Astrocyte (in vitro differentiated cells and primary cell): ENCODE results near the gene SPATC1L. TPM values are rescaled to one million over a fixed set of nuclear protein-coding genes. Genes with fewer than 3 reads are reported as not detected.

ENCODE experiments used
- DNase-seq: peaks from one replicate; pipeline ENCODE4 v3.0.0-alpha.2; 2010; ENCODE audit warnings: low read depth
- FAIRE-seq: peaks from 2 replicates; lab custom pipeline; 2011; peaks lifted over from hg19 to GRCh38; lab: Jason Lieb, UNC
- H2AFZ ChIP-seq: 2 replicates; pipeline ENCODE4 v1.6.0; 2012; ENCODE audit warnings: low read depth, low read length, inconsistent platforms
- H3K27ac ChIP-seq: 2 replicates; pipeline ENCODE4 v1.5.1; 2011; ENCODE audit warnings: low read depth, low read length, inconsistent platforms
- H3K27me3 ChIP-seq: 2 replicates; pipeline ENCODE4 v1.6.0; 2011; ENCODE audit warnings: low read length, inconsistent platforms; ENCODE audit not compliant: insufficient read depth
- H3K36me3 ChIP-seq: 2 replicates; pipeline ENCODE4 v1.5.1; 2011; ENCODE audit warnings: low read length, inconsistent platforms; ENCODE audit not compliant: insufficient read depth
- H3K4me1 ChIP-seq: 2 replicates; pipeline ENCODE4 v1.5.1; 2011; ENCODE audit warnings: low read length, inconsistent platforms; ENCODE audit not compliant: insufficient read depth
- H3K4me2 ChIP-seq: 2 replicates; pipeline ENCODE4 v1.6.0; 2012; ENCODE audit warnings: low read length, inconsistent platforms
- H3K4me3 ChIP-seq: 2 replicates; pipeline ENCODE4 v1.5.1; 2011; ENCODE audit warnings: low read depth, mild to moderate bottlenecking, low read length, inconsistent platforms; ENCODE audit not compliant: insufficient read depth
- H3K79me2 ChIP-seq: 2 replicates; pipeline ENCODE4 v1.6.0; 2012; ENCODE audit warnings: mild to moderate bottlenecking, low read length, inconsistent platforms; ENCODE audit not compliant: insufficient read depth
- H3K9ac ChIP-seq: 2 replicates; pipeline ENCODE4 v1.6.0; 2012; ENCODE audit warnings: mild to moderate bottlenecking, low read length, inconsistent platforms
- H3K9me3 ChIP-seq: 2 replicates; pipeline ENCODE4 v1.5.1; 2012; ENCODE audit warnings: low read depth, mild to moderate bottlenecking, low read length, inconsistent platforms; ENCODE audit not compliant: insufficient read depth
- H4K20me1 ChIP-seq: 2 replicates; pipeline ENCODE4 v1.6.0; 2012; ENCODE audit warnings: low read length, inconsistent platforms; ENCODE audit not compliant: insufficient read depth
- H3K27ac Mint-ChIP-seq: one replicate; pipeline ENCODE4 v1.8.0; 2021; ENCODE audit warnings: mild to moderate bottlenecking, mixed read lengths; ENCODE audit not compliant: unreplicated experiment
- H3K27me3 Mint-ChIP-seq: one replicate; pipeline ENCODE4 v1.8.0; 2021; ENCODE audit warnings: low read depth, mixed read lengths; ENCODE audit not compliant: unreplicated experiment
- H3K36me3 Mint-ChIP-seq: one replicate; pipeline ENCODE4 v1.8.0; 2021; ENCODE audit warnings: low read depth, mixed read lengths; ENCODE audit not compliant: unreplicated experiment
- H3K4me1 Mint-ChIP-seq: one replicate; pipeline ENCODE4 v1.8.0; 2021; ENCODE audit warnings: low read depth, mixed read lengths; ENCODE audit not compliant: unreplicated experiment
- H3K4me3 Mint-ChIP-seq: one replicate; pipeline ENCODE4 v1.8.0; 2021; ENCODE audit warnings: mild to moderate bottlenecking, moderate library complexity, mixed read lengths; ENCODE audit not compliant: unreplicated experiment
- H3K9me3 Mint-ChIP-seq: one replicate; pipeline ENCODE4 v1.8.0; 2021; ENCODE audit warnings: mild to moderate bottlenecking, mixed read lengths; ENCODE audit not compliant: unreplicated experiment
- CTCF ChIP-seq: IDR thresholded peaks from 2 replicates; pipeline ENCODE4 v1.5.1; 2011; ENCODE audit warnings: low read depth, mild to moderate bottlenecking, inconsistent platforms, low read length, moderate library complexity; ENCODE audit not compliant: insufficient read depth
- EZH2 ChIP-seq: IDR thresholded peaks from 2 replicates; pipeline ENCODE4 v1.6.1; 2012; ENCODE audit warnings: mild to moderate bottlenecking, low read length, inconsistent platforms; ENCODE audit not compliant: insufficient read depth
- total RNA-seq: library from RNA; stranded (reverse); gene quantifications from 2 replicates; pipeline ENCODE4 v1.2.1, GENCODE V29; 2021

Gene SPATC1L
- total RNA-seq, 1 donor from 2014 or later: 17.8 TPM

- Mint-ChIP-seq H3K4me3 (no peak overlapping the region), H3K4me1 (peaks cover 2% of the 10 kb centered on the region), H3K27ac (no peak overlapping the region), H3K36me3 (peaks cover 20% of the 10 kb centered on the region), H3K9me3 (no peaks in the 10 kb centered on the region), H3K27me3 (no peaks in the 10 kb centered on the region)
- Histone ChIP-seq H3K4me1 (peaks cover 3% of the 10 kb centered on the region), H3K27ac (no peak overlapping the region), H3K27me3 (no peaks in the 10 kb centered on the region), H3K9me3 (peaks cover 4% of the 10 kb centered on the region), H3K36me3 (peaks cover 41% of the 10 kb centered on the region), H3K4me2 (no peak overlapping the region), H2AFZ (no peak overlapping the region), H4K20me1 (peaks cover 75% of the 10 kb centered on the region), H3K9ac (no peak overlapping the region), H3K79me2 (peaks cover 69% of the 10 kb centered on the region), H3K4me3 (no peak overlapping the region)
- no peak for TF ChIP-seq EZH2
- TF ChIP-seq CTCF: no peak
- DNase-seq (no peak), FAIRE-seq (no peak)
Observed at GRCh38 chr21:46115441-46116188, 68.6 kb downstream of the SPATC1L start.

DNA sequence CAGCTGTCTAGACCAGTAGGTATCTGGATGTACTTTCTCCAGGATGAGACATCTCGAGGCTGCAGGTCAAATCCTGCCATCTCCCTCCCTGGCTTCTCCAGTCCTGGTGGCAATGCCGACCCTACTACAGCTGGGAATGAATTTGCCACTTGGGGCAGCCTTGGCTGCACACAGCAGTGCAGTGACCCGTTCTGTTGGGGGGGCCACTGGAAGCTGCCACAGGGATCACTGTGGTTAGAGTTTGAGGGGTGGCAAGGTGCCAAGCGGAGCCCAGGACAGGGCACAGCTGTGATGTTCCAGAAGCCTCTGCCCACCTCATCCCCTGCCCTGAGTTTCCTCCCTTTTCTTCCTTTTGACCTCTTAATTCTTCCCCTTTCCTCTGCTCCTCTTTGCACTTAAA, 69.3 kb downstream of the SPATC1L start:
- Histone ChIP-seq H3K27ac (no peak overlapping the region), H3K4me3 (no peak overlapping the region), H2AFZ (no peak overlapping the region), H3K9me3 (peaks cover 4% of the 10 kb centered on the region), H3K9ac (no peak overlapping the region), H3K4me2 (no peak overlapping the region), H3K79me2 (peaks cover 75% of the 10 kb centered on the region), H4K20me1 (peaks cover 77% of the 10 kb centered on the region), H3K36me3 (peaks cover 41% of the 10 kb centered on the region), H3K27me3 (no peaks in the 10 kb centered on the region), H3K4me1 (peaks cover 3% of the 10 kb centered on the region)
- Mint-ChIP-seq H3K4me3 (no peak overlapping the region), H3K27ac (no peak overlapping the region), H3K36me3 (peaks cover 20% of the 10 kb centered on the region), H3K27me3 (no peaks in the 10 kb centered on the region), H3K9me3 (no peaks in the 10 kb centered on the region), H3K4me1 (peaks cover 2% of the 10 kb centered on the region)
- no peak for FAIRE-seq
- no peak for TF ChIP-seq EZH2
- no peak for TF ChIP-seq CTCF
- no peak for DNase-seq

DNA sequence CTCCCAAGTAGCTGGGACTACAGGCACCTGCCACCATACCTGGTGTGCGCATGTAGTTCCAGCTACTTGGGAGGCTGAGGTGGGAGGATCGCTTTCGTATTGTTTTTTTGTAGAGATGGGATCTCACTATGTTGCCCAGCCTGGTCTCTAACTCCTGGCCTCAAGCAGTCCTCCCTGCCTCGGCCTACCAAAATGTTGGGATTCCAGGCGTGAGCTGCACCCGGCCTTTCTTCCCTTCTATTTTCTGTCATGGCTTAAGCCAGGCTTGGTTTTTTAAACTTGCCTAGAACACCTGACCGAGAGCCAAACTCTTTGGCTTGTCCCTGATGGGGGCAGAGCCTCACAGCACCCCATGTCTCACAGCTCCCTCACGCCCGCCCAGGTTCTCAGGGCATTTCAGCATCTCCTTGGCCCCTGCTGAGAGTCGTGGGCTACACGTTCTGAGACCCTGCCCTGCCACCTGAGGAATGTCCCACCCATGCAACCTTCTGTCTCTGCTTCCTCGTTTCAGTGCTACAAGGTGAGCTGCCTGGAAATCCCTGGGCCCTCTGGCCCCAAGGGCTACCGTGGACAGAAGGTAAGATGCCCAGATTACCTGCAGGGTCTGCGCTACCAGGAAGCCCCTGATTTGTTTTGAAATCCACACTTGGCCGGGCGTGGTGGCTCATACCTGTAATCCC, 70.6 kb downstream of the SPATC1L start:
- Mint-ChIP-seq H3K9me3 (no peaks in the 10 kb centered on the region), H3K27ac (no peak overlapping the region), H3K4me3 (no peak overlapping the region), H3K36me3 (peaks cover 21% of the 10 kb centered on the region), H3K27me3 (no peaks in the 10 kb centered on the region), H3K4me1 (peaks cover 2% of the 10 kb centered on the region)
- Histone ChIP-seq H3K4me1 (peaks cover 3% of the 10 kb centered on the region), H3K4me2 (no peak overlapping the region), H2AFZ (no peak overlapping the region), H3K9me3 (peaks cover 4% of the 10 kb centered on the region), H3K36me3 (peaks cover 40% of the 10 kb centered on the region), H3K27me3 (no peaks in the 10 kb centered on the region), H3K9ac (no peak overlapping the region), H3K4me3 (no peak overlapping the region), H3K27ac (no peak overlapping the region), H4K20me1 (peaks cover 81% of the 10 kb centered on the region), H3K79me2 (peaks cover 82% of the 10 kb centered on the region)
- TF ChIP-seq CTCF: no peak
- TF ChIP-seq EZH2: no peak
- FAIRE-seq (no peak), DNase-seq (no peak)
